CD4-positive, alpha-beta T cell treated with Interleukin-6 at 100 ng/mL for 8 hours (primary cell): ENCODE results near the gene RGS9BP.
"Not testable (repeated sequence)": the region's sequence is repeated elsewhere in the genome, so short reads cannot be mapped to it uniquely, and the experiment has no call there.

ENCODE experiments used
- DNase-seq: peaks from one replicate; pipeline ENCODE4 v3.0.0-alpha.2; 2020; ENCODE audit warnings: mixed read lengths, low spot score

Gene RGS9BP

DNA sequence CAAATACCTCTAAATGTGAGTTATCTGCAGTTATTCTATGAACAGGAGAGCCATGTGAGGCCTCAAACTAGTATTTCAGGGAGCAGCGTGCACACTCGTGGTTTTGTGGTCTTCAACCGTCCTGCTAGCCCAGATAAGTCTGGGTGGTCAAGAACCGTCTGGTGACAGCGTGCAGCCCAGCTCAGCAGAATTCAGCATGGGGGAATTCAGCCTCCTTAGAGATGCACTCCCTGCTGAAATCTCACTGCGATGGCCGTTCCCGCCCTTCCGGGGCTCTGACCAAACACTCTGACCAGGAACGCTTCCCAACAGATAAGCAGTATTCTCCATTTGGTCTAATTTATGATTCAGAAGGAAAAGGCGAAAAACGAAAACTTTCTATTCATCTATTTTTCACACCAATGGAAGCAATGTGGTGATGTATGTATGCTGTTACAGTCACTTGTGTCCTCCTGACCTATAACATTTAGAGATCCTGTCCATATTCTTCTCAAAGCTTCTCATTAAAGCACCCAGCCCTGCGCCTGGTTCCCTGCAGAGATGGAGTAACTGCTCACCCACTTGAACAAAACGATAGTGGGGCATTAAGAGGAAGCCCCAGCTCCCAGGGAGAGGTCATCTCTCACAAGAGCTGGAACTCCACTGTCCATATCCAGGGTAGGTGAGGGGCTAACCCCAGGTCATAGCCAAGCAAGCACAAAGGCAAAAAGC lies 3.6 kb upstream of the RGS9BP start:
- no peak for DNase-seq

DNA sequence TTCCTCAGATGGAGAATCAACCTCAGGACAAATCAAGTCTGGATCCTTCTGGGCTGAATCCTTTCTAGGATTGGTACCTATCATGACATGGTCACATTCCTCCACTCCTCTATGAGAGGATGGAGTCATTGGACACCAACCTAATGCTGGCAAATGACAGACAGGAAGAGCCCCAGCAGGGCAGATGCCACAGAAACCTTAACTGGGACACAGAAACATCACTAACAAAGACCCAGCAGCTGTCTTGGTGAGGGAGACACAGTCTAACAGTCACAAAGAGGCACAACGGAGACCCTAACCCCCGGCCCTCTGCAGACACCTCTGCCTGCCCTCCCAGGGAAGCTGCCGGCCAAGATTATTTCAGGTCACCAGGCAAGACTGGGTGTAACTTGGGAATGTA lies 2.8 kb upstream of the RGS9BP start:
- no peak for DNase-seq

DNA sequence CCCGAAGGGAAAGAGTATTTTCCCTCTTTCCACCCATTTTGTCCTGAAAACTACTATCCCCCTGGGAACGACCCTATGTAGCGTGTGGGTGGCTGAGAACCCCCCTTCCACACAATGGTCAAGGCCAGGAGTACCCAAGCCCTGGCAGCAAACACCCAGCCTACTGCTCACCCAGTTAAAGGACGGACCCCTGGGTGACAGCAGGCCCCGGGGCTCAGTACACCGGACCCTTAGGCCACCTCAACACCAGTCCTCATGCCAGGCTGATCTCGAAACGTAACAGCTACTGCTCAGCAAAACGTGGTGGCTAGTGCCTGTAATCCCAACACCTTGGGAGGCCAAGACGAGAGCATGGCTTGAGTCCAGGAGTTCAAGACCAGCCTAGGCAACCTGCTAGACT lies 2.1 kb upstream of the RGS9BP start:
- no peak for DNase-seq

DNA sequence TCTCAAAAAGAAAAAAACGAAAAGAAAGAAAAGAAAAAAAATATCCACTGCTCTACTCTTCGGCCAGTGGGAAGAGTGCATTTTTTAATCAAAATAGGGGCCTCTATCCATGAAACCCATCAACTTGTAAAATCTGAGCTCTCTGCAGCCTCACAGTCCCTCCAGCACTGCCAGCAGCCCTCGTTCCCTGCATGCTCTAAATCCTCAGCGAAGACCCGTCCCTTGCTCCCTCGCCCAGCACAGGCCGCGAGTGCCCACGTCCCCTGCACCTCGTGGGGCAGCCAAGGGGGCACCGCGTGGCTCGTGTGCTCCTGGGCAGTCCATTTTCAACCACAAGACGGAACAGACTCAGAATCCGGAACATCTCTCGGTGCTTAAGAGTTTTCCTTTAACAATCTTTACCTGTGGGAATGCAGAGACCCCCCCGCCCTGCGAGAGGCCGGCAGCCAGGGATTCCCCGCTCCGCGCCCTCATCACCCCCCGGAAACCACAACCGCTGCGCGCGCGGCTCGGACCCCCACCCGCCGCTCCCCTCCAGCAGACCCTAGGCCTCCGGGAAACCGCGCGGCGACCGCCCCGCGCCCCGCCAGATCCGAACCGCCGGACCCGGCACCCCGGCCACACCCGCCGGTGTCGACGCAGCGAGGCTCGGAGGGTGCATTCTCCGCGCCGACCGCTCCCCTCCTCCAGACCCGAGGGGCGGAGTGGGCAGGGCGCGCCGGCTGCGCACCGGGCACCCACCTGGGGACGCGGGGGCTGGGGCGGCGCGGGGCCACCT lies 1.3 kb upstream of the RGS9BP start:
- no peak for DNase-seq

DNA sequence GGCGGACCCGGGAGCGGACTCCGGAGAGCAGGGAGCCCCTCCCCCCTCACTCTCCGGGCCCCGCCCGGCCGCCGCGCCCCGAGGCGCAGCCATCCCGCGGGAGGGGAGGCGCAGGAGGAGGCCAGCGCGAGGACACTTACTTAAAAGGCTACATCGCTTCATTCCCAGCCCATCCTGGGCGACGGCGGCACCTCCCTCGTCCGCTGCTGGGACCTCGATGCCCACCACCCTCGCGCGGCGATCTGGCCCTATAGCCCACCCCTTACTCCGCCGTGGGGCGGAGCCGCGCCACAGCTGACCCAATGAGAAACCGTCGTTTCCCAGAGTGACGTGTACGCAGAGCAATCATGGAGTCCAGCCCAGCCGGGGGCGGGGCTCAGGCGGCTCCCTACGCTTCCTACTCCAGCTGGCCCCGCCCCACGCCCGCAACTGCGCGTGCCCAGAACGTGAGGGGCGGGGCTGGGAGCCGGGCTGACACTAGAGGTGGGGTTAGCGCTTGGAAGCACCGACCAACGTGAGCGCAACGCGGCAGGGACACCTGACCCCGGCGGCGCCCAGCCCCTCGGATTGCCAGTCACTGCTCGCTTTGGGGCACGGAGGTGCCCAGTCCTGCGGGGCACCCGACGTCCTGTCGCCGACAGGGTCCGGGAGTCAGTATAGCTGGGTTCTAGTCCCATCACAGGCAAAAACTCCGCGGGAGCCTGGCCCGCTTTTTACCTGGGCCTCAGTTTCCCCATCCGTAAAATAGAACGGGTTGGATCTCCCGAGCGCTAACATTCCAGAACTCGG lies 523 bp upstream of the RGS9BP start, which contains the start of gene ANKRD27:
ANKRD27 (minus strand) TSS at position 250 of the 789 bp plus-strand sequence. CDS start 16,165 bp downstream, outside the sequence.
- peak; percentile 97 for DNase-seq

DNA sequence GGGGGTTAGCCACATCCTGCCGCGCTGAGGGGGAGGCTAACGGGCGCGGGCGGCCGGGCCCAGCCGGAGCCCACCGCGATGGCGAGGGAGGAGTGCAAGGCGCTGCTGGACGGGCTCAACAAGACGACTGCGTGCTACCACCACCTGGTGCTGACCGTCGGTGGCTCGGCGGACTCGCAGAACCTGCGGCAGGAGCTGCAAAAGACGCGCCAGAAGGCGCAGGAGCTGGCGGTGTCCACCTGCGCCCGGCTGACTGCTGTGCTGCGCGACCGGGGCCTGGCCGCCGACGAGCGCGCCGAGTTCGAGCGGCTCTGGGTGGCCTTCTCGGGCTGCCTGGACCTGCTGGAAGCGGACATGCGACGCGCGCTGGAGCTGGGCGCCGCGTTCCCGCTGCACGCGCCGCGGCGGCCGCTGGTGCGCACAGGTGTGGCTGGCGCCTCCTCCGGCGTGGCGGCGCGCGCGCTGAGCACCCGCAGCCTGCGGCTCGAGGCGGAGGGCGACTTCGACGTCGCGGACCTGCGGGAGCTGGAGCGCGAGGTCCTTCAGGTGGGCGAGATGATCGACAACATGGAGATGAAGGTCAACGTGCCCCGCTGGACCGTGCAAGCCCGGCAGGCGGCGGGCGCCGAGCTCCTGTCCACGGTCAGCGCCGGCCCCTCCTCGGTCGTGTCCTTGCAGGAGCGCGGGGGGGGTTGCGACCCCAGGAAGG lies 692 bp downstream of the RGS9BP start:
- no peak for DNase-seq

DNA sequence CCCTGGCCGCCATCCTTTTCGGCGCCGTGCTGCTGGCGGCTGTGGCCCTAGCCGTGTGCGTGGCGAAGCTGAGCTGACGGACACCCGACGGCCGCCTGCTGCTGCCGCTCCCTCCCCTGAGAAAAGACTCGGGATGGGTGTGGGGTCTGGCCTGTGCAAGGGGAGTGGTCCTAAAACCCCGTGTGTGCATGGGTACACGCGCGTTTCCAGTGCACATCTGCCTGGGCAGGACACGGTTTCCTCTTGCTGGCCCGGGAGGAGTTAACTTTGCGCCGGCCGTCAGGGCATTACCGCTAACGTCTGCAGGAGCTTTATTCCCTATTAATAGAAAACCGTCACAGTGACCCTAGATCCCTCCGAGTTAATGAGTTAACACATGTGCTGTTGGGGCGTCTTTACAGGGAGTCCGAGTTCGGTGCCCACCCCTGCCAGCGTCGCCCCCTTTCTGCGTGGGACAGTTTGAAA lies 1.3 kb downstream of the RGS9BP start:
- DNase-seq, result no peak

DNA sequence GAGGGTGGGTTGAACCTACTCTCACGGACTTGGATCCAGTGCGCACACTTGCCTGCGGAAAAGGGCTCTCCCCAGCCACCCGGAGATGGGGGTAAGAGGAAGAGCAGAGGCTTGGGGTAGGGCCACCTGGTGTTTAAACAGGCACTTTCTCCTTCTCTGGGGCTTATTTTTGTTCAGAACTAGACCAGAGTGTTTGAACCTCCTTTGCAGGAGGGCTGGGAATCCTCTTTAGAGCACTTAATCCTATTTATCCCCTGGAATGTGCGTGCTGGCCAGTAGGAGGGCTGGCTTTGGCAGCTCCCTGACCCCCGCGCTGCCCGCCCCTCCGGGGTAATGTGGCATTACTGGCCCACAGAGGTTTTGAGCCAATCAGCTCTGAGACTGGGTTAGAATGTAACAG lies 2.0 kb downstream of the RGS9BP start:
- no peak for DNase-seq

DNA sequence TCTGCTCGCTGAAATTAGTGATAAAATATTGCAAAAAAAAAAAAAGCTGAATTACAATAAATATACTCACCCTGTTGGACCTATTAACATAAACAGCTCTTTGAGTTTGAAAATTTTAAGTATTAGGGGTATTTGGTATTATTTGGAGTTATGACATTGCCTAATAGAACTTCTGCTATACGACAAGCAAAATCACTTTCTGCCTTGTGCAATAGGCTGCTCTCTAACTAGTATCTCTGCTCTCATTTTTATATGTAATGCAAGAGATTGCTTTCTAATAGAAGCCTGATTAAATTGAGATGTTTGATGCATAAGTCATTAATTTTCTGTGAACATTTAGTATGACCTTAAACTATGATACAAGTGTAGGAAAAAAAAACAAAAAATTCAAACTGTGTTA lies 5.3 kb downstream of the RGS9BP start:
- no peak for DNase-seq

DNA sequence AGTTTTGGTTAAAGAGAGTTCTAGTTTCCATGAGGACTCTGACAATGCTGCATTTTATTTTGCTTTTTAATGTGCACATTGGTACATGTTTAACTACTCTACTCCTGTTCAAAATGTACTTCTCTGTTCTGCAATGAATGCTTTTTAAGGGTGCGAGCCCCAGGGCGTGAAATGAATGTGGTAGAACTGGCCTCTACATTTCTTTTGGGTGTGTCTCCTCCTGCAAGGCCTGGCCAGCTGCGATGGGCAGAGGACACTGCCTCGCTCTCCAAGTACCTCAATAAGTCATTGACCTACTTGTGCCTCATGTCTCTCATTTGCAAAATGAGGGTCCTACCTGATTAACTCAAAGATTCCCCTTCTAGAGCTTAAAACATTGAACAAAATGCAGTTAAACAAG lies 6.7 kb downstream of the RGS9BP start:
- DNase-seq, result no peak

DNA sequence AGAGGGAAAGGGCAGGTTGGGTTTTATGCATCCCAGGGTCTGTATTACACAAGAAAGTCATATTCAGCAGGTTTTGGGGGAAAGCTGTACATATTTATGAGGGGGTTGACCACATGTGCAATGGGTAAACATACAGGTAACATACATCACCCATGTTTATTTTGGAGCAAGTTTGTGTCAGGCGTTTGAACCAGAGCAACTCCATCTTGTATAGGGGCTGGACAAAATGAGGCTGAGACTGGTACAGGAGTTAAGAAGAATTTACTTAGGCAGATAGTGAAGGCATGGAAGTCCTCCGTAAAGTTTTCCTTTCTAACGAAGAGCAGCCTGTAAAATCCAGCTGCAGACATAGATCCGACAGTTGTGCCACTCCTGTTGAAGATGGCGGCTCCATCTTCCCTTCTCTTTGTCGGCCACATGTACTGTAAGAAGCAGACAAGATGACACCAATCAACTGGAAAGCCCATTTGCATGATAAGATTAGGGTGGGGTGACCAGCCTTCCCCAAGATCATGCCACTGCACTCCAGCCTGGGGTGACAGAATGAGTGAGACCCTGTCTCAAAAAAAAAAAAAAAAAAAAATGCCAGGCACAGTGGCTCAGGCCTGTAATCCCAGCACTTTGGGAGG lies 11.3 kb downstream of the RGS9BP start:
- no peak for DNase-seq

DNA sequence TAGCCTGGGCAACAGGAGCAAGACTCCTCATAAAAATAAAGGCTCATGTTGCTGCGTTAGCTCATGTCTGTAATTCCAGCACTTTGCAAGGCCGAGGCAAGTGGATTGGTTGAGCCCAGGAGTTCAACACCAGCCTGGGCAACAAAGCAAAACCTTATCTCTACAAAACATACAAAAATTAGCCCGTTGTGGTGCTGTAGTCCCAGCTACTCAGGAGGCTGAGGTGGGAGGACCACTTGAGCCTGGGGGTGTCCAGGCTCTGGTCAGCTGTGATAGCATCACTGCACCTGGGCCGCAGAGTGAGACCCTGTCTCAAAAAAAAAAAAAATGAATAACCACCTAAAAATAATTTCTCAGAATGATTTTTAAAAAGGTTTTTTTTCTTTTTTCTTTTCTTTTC lies 12.0 kb downstream of the RGS9BP start:
- DNase-seq, result no peak

DNA sequence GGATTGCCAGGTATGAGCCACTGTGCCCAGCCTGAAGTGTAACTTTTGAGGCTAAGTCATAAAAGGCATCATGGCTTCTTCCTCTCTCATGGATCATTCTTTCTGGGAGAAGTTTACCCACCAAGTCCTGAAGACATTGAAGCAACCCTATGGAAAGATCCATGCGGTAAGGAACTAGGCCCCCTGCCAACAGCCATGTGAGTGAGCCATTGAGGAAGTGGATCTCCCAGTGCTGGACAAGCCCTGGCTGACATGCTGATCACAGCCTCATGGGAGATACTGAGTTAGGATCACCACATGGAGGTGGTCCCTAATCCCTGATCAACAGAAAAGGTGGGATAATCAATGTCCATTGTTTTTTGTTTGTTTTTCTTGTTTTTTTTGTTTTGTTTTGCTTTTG lies 12.7 kb downstream of the RGS9BP start:
- no peak for DNase-seq

DNA sequence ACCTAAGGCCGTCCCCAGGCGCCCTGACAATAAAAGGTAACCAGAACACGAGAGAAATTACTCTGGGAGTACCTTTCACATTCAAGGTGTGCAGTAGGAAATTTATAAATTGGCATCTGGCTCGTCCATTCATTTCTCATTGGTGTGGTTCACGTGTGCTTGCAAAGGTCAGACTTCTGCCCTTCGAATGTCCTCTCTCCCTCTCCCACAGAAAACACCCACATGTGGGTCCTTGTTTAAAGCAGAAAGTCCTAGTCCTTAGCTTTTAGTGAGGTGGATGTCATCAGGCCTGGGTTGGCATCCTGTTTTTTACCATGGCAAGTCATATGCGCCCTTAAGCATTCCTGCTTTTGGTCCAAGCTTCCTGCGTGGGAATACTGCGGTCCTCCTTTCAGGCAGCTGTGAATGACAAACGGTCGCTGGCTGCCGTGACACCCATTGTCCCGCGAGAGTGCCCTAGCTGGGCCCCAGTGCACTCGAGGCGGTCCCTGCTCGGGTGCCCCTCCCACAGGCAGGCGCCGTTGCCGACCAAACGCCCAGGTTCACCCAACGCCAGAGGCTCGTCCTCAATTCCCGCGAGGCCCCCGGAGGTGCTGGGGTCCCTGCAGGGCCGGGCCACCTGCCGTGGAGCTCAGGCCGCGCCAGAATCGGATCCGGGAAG lies 15.8 kb downstream of the RGS9BP start, which contains the start of gene NUDT19:
NUDT19 (plus strand) TSS at position 531 of the 661 bp plus-strand sequence. CDS start 140 bp downstream, outside the sequence.
- peak; percentile 75 for DNase-seq

DNA sequence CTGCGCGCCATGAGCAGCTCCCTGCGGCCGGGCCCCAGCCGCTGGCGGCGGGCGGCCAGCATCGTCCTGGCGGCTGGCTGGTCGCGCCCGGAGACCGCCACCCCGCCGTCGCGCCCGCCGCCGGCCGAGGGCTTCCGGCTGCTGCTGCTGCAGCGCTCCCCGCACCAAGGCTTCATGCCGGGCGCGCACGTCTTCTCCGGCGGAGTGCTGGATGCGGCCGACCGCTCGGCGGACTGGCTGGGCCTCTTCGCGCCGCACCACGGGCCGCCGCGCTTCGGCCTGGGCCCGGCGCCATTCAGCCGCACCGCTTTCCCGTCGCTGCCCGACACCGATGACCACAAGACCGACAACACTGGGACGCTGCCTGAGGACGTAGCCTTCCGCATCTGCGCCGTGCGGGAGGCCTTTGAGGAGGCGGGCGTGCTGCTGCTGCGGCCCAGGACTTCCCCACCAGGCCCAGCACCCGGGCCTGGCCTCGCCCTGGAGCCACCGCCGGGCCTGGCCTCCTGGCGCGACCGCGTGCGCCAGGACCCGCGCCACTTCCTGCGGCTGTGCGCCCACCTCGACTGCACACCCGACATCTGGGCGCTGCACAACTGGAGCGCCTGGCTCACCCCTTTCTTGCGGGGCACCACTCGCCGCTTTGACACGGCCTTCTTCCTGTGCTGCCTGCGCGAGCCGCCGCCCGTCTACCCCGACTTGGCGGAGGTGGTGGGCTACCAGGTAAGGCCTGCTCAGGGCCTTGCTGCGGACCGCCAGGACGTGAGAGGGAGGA lies 16.5 kb downstream of the RGS9BP start:
- DNase-seq, result no peak

DNA sequence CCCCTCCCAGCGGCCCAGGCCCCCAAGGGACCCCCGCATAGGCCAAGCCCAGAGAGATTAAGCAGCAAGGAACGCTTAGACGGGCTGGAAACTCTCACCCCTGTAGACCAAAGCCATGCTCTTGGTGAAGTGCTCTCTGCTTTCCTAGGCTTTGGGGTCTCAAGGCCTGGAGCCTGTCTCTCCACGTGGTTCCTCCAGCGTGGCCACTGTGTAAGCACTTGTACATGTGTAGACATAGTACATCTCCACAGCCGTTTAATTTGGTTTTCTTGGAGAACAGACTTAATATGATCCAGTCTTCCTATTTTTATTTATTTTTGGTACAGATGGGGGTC lies 17.0 kb downstream of the RGS9BP start:
- DNase-seq, result no peak

DNA sequence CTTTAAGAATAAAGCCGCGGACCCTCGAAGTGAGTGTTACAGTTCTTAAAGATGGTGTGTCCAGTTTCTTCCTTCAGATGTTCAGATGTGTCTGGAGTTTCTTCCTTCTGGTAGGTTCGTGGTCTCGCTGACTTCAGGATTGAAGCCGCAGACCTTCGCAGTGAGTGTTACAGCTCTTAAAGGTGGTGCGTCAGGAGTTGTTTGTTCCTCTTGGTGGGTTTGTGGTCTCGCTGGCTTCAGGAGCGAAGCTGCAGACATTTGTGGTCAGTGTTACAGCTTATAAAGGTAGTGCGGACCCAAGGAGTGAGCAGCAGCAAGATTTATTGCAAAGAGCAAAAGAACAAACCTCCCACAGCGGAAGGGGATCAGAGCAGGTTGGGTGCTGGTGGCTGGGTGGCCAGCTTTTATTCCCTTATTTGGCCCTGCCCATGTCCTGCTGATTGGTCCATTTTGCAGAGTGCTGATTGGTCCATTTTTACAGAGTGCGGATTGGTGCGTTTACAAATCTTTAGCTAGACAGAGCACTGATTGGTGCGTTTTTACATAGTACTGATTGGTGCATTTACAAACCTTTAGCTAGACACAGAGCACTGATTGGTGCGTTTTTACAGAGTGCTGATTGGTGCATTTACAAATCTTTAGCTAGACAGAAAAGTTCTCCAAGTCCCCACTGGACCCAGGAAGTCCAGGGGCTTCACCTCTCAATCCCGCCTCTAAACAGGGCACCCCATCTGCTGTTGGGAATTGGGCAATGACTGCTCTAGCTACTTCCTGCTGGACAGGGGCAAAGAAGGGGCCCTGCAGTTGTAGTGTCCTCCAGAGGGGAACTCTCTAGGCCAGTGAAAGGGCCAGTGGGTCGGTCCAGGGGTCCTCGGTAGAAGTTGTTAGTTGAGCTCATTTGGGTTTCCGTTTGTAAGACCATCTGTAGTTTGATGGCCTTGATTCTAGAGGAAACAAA lies 17.8 kb downstream of the RGS9BP start:
- not testable (repeated sequence) for DNase-seq

DNA sequence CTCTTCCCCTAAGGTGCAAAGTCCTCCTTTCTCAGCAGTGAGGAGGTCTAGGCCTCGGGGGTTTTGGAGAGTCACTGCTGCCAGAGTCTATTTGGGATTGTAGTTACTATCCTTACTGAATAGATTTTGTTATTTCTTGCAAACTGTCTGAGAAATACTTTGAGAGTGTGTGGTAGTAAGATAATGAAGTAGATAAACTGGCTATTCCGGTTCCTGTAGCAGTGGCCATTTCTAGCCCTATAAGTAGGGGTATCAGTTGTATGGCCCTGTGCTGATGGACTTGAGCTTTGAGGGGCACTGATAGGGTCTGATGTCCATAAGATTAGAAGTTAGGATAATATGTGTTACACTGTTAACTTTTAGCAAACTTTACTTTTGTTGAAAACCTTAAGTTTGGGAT lies 18.7 kb downstream of the RGS9BP start:
- DNase-seq, result not testable (repeated sequence)

DNA sequence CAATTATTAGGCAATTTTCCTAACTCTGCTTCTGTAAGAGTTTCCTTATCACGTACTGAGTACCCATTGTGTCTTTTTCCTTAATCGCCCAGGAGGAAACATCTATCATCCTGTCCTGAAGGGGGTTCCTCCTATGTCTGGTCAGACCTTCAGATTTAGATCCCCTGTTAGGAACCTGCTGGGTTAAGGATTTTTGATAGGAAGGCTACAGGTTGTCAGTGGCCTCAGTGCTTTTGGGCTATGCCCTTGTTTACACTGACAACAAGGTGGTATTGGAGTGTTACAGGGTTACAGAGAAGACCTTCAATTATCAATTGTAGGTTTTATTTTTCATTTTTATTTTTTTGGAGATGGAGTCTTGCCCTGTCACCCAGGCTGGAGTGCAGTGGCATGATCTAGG lies 19.2 kb downstream of the RGS9BP start:
- DNase-seq, result not testable (repeated sequence)
